NOMO-1 treated with dmso at 0.1 percent for 144 hours (cell line): ENCODE results near the gene CFTR.
"Not testable (repeated sequence)": the region's sequence is repeated elsewhere in the genome, so short reads cannot be mapped to it uniquely, and the experiment has no call there.

ENCODE experiments used
- DNase-seq: peaks from one replicate; lab custom pipeline; 2025; ENCODE audit not compliant: unreplicated experiment; lab: John Stamatoyannopoulos, UW

The CFTR gene

GRCh38 chr7:117683430-117684175, 203.8 kb downstream of the CFTR start:
- DNase-seq = no peak

- no peak for DNase-seq
These were observed 206.0 kb downstream of the CFTR start for GRCh38 chr7:117685795-117686194.

DNA sequence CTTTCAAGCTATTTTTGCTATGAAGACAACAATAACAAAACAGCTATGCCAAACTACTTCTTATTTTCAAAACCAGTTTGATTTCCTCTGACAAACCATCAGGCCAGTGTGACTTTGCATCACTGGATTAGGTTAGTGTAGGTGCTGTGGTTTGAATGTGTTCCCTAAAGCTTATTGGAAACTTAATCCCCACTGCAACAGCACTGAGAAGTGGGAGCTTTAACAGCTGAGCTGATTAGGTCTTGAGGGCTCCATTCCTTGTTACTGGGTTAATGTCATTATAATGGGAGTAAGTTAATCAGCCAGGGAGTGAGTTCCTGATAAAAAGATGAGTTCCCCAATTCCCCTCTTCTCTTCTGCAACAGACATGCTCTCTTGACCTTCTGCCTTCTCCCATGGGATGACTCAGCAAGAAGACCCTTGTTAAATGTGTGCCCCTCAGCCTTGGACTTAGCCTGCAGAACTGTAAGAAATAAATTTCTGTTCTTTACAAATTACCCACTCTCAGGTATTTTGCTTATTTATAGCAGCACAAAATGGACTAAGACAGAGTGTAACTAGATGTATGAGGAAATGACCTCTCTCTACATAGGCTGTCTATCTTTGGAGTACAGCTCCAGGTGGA, 206.6 kb downstream of the CFTR start:
- DNase-seq = no peak

DNA sequence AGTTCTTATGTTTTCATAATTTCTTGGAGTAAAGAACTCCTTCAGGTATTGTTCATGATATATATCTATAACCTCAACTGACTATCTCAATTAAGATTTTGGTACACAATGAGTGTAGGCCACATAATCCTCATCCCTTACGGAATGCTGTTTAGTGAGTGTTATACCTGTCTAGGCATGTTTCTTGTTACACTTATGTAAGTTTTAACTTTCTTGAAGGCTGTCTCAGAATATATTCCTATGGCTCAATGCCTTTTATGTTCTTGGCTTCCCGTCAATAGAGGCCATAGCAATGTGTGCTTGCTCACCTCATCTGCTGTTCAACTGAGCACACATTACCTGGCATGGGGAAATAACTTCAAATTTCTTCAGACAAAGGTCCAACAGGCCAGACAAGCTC, 208.3 kb downstream of the CFTR start:
- DNase-seq = no peak

- DNase-seq = no peak
These were observed 209.6 kb downstream of the CFTR start for GRCh38 chr7:117689406-117689805.

GRCh38 chr7:117690147-117690546, 210.3 kb downstream of the CFTR start:
- DNase-seq = no peak

GRCh38 chr7:117692338-117692737, 212.5 kb downstream of the CFTR start:
- no peak for DNase-seq

GRCh38 chr7:117698018-117698417, 218.2 kb downstream of the CFTR start:
- DNase-seq = no peak

DNA sequence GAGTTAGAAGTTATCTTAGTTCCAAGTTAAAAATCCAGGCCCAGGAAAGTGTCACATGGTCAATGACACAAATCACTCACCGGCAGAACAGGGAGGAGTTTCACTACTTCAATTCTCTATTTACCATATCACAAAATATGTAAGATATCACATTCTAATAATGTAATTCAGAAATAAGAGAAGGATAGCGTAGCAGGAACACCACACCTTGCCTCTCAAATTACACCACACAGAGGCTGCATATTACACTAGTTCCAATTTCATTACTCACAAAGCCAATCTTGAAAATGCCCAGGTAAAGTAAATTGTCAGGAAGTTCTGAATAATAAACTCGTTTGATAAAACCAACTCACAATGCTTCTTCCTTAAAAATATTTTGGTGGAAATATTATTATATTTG, 224.2 kb downstream of the CFTR start:
- DNase-seq = no peak

DNA sequence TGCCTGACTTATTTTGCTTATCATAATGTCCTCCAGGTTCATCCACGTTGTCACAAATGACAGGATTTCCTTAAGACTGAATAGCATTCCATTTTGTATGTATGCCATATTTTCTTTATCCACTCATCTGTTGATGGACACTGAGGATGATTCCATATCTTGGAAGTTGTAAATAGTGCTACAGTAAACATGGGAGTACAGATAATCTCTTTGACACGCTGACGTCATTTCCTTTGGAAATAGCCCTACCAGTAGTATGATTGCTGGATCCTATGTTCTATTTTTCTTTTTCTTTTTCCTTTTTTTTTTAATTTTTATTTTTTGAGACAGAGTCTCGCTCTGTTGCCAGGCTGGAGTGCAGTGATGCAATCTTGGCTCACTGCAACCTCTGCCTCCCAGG, 225.8 kb downstream of the CFTR start:
- DNase-seq = no peak

DNA sequence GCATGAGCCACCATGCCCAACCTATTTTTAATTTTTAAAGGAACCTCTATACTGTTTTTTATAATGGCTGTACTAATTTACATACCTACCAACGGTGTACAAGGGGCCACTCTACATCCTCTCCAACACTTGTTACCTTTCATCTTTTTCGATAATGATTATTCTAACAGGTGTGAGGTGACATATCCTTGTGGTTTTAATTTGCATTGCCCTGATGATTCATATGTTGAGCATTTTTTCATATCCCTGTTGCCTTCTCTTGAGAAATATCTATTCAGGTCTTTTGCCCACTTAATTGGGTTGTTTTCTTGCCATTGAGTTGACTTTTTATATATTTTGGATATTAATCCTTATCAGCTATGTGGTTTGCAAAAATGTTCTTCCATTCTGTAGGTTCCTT, 226.4 kb downstream of the CFTR start:
- DNase-seq = no peak

- DNase-seq = no peak
These were observed 227.3 kb downstream of the CFTR start for GRCh38 chr7:117707080-117707479.

GRCh38 chr7:117708173-117708572, 228.3 kb downstream of the CFTR start:
- not testable (repeated sequence) for DNase-seq

DNA sequence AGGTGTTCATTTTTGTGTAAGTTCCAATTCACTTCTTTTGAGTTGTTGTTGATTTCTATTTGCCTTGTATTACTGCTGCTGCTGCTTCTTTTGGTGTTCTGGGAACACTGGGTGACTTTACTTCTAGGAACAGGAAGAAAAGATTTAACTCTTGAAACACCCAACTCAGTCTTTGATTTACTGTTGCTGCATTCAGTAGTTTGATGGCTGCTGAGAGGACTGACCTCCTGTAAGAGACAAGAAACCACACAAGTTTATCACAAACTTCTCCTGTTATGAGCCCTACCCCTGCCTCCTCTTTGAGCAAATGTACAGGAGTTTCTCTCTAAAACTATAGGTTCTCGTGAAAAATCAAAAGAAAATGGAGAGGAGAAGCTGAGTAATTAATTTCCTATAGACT, 231.7 kb downstream of the CFTR start:
- no peak for DNase-seq

- no peak for DNase-seq
These were observed 236.1 kb downstream of the CFTR start for GRCh38 chr7:117715784-117716445.

GRCh38 chr7:117716707-117717299, 237.0 kb downstream of the CFTR start:
- no peak for DNase-seq

DNA sequence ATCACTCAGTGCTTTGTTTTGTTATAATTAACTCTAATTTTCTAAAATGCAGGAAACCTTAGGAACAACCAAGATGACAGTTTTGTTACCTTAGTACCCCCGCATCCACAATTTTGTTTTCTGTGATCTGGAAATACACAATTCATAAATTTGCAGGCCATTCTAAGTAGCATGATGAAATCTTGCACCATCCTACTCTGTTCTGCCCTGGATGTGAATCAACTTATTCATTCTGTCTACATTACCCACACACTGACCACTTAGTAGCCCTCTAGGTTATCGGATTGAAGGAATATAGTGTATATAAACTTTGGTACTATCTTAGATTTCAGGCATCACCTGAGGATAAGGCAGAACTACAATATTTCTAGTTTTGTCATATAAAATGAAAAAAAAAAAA, 237.5 kb downstream of the CFTR start:
- no peak for DNase-seq
